ENCODE data around the gene HCFC1.

DNA sequence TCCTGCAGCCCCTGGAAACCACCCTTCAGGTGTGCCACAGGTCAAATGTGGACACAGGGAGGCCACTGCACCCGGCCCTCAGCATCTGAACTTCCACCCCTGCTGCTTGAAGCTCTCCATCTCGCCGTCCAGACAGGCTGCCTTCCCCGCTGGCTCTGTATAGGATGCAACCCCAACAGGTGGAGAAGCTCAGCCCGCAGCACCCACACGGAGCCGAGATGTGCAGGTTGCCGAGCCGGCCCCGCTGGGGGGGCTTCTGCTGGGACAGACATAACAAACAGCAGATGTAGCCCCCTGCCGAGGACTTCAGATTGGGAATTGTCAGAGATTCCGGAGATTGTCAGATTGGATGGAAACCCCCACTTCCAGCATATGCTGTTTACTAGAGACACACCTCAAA is 21.5 kb upstream of the HCFC1 start:
- no peak for TF ChIP-seq POLR2A (IDR thresholded peaks at IDR 0.05)
- TF ChIP-seq, protein P1, sequence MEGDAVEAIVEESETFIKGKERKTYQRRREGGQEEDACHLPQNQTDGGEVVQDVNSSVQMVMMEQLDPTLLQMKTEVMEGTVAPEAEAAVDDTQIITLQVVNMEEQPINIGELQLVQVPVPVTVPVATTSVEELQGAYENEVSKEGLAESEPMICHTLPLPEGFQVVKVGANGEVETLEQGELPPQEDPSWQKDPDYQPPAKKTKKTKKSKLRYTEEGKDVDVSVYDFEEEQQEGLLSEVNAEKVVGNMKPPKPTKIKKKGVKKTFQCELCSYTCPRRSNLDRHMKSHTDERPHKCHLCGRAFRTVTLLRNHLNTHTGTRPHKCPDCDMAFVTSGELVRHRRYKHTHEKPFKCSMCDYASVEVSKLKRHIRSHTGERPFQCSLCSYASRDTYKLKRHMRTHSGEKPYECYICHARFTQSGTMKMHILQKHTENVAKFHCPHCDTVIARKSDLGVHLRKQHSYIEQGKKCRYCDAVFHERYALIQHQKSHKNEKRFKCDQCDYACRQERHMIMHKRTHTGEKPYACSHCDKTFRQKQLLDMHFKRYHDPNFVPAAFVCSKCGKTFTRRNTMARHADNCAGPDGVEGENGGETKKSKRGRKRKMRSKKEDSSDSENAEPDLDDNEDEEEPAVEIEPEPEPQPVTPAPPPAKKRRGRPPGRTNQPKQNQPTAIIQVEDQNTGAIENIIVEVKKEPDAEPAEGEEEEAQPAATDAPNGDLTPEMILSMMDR (IDR thresholded peaks at IDR 0.05) = no peak

All from testis (tissue), 2 donors.